ENCODE data around the gene SMCO1. TPM values are rescaled to one million over a fixed set of nuclear protein-coding genes. Genes with fewer than 3 reads are reported as not detected.

SMCO1 gene
- total and polyA plus RNA-seq, 2 of the 4 experiments (the other 2 are of a cell fraction): not detected

GRCh38 chr3:196489747-196490146 is 25.4 kb downstream of the SMCO1 start:
- Histone ChIP-seq H3K9me1 (ENCODE audit: insufficient read depth, low read length) (peaks cover 3% of the 10 kb centered on the region; the same call in 1 of the 2 replicates), H3K79me1 (ENCODE audit: low read depth in 1 of 2, low read length in 2 of 2) (peaks cover 27 to 45% of the 10 kb centered on the region in 2 experiments), H3K36me3 (ENCODE audit: control insufficient read depth, insufficient read depth, low read length) (peaks cover 13% of the 10 kb centered on the region), H2AFZ (replicated peaks; ENCODE audit: low read length, poor library complexity) (no peak overlapping the region), H3K9me3 (ENCODE audit: control insufficient read depth, insufficient read depth, low read length) (no peaks in the 10 kb centered on the region), H3K27me3 (ENCODE audit: control insufficient read depth, insufficient read depth, low read length) (no peaks in the 10 kb centered on the region), H3K23ac (ENCODE audit: low read depth, low read length) (no peak overlapping the region), H2BK20ac (ENCODE audit: low read depth, low read length) (no peak overlapping the region), H4K5ac (ENCODE audit: low read depth, low read length) (no peak overlapping the region), H3K9ac (ENCODE audit: low read depth, low read length) (no peak overlapping the region), H2BK5ac (ENCODE audit: low read depth, low read length, poor library complexity, severe bottlenecking) (no peak overlapping the region), H2AK9ac (replicated peaks; ENCODE audit: low read depth, low read length, poor library complexity) (no peak overlapping the region), H3K4me3 (ENCODE audit: insufficient read depth, low read depth, low read length) (no peak overlapping the region), H3K4me1 (ENCODE audit: control insufficient read depth, insufficient read depth, low read length) (no peaks in the 10 kb centered on the region), H2BK120ac (ENCODE audit: low read depth, low read length) (no peak overlapping the region), H2BK15ac (ENCODE audit: low read depth, low read length) (no peak overlapping the region), H4K91ac (ENCODE audit: insufficient read depth, low read depth, low read length) (no peak overlapping the region), H3K4me2 (ENCODE audit: low read depth, low read length) (no peak overlapping the region), H2AK5ac (ENCODE audit: low read depth, low read length) (no peak overlapping the region), H3K18ac (ENCODE audit: low read depth, low read length) (no peak overlapping the region), H3K27ac (ENCODE audit: insufficient read depth, low read length) (no peak overlapping the region), H3K4ac (ENCODE audit: low read depth, low read length) (no peak overlapping the region), H4K20me1 (ENCODE audit: insufficient read depth, low read length) (peaks cover 32% of the 10 kb centered on the region), H4K8ac (ENCODE audit: low read depth in 2 of 2, low read length in 2 of 2) (no peak overlapping the region), H3K56ac (ENCODE audit: extremely low read depth, insufficient read depth, low read length) (no peak overlapping the region), H3K14ac (replicated peaks; ENCODE audit: low read depth, low read length) (no peak overlapping the region)
- ATAC-seq (ENCODE audit: low read depth) (no peak), DNase-seq (no peak)
- dilution Hi-C loops (cut with HindIII; ENCODE audit: low sequenced_read_pairs, unreplicated experiment) (no loop called here), in situ Hi-C loops (cut with MboI; ENCODE audit: low sequenced_read_pairs) (no loop called here), intact Hi-C loops (cut with micrococcal nuclease) (loop anchor here (5.0 kb wide), 1 partner anchor 32 kb away; no protein-coding TSS in a partner anchor)
- POLR2A ChIA-PET (ENCODE audit: unreplicated experiment): interaction anchor here (0.5 kb wide), 1 partner anchor 191 kb away, joined by 5 read pairs; no protein-coding TSS in a partner anchor
- WGBS, 2 experiments (ENCODE audit: extremely low coverage in 2 of 2, insufficient read length in 1 of 2): 96% methylated on average over 7 of the region's 10 CpGs; no CpG with 5 or more reads in 1 of the 2 experiments
- no TSS peak for BruUV-seq (replicated peaks)
- TF ChIP-seq CTCF (conservative IDR thresholded peaks at IDR 0.05; ENCODE audit: low read depth, low read length) (no peak), MAFK (IDR thresholded peaks at IDR 0.05; ENCODE audit: low read depth, low read length) (no peak), SMC3 (IDR thresholded peaks at IDR 0.05; ENCODE audit: low read depth, low read length) (no peak), CEBPB (IDR thresholded peaks at IDR 0.05; ENCODE audit: low read depth, low read length) (no peak), POLR2A (IDR thresholded peaks at IDR 0.05; ENCODE audit: low read depth, low read length) (no peak), NFE2L2 (IDR thresholded peaks at IDR 0.05; ENCODE audit: low read depth, low read length) (no peak), MAZ (IDR thresholded peaks at IDR 0.05; ENCODE audit: borderline replicate concordance, low read depth, low read length) (no peak), RCOR1 (IDR thresholded peaks at IDR 0.05; ENCODE audit: insufficient replicate concordance, low read length) (no peak), RFX5 (IDR thresholded peaks at IDR 0.05; ENCODE audit: low read depth, low read length) (no peak), CHD1 (IDR thresholded peaks at IDR 0.05; ENCODE audit: low read depth, low read length) (no peak), RAD21 (IDR thresholded peaks at IDR 0.05; ENCODE audit: low read length) (no peak), MXI1 (IDR thresholded peaks at IDR 0.05; ENCODE audit: borderline replicate concordance, low read depth, low read length) (no peak), FOS (IDR thresholded peaks at IDR 0.05; ENCODE audit: low read depth, low read length) (no peak), BHLHE40 (IDR thresholded peaks at IDR 0.05; ENCODE audit: low read depth, low read length) (no peak), USF2 (IDR thresholded peaks at IDR 0.05; ENCODE audit: low read depth, low read length) (no peak), ELK1 (IDR thresholded peaks at IDR 0.05; ENCODE audit: borderline replicate concordance, low read depth, low read length) (no peak)
- CTCF ChIA-PET: interaction anchor here (0.6 kb wide), 1 partner anchor 177 kb away, joined by 3 read pairs; no protein-coding TSS in a partner anchor
